BJ (cell line): ENCODE measurements around the gene CACNB1. TPM values are rescaled to one million over a fixed set of nuclear protein-coding genes. Genes with fewer than 3 reads are reported as not detected.

ENCODE experiments used
- CTCF ChIA-PET: fragments of 350-600 bp; formaldehyde crosslinking; extraction: SDS; loops from one replicate; lab custom pipeline; 2021; ENCODE audit warnings: antibody characterized with exemption, inconsistent platforms; lab: Yijun Ruan, JAX
- POLR2A ChIA-PET: fragments of 300-600 bp; sonication (Branson Sonifier 250); formaldehyde crosslinking; extraction: SDS; loops from one replicate; lab custom pipeline; 2021; ENCODE audit warnings: antibody characterized with exemption; lab: Charles Lee
- DNase-seq: peaks from one replicate; pipeline ENCODE4 v3.0.0-alpha.2; 2011; ENCODE audit warnings: low read depth
- H3K27me3 ChIP-seq: 2 replicates; pipeline ENCODE4 v1.6.0; 2011; ENCODE audit warnings: low read length; ENCODE audit not compliant: control insufficient read depth, insufficient read depth
- H3K36me3 ChIP-seq: 2 replicates; pipeline ENCODE4 v1.5.1; 2011; ENCODE audit warnings: low read length; ENCODE audit not compliant: control insufficient read depth, insufficient read depth
- H3K4me3 ChIP-seq: 2 replicates; pipeline ENCODE4 v1.5.1; 2011; ENCODE audit warnings: low read depth, mild to moderate bottlenecking, control low read depth, low read length
- polyA plus RNA-seq: library from polyadenylated mRNA; depleted of rRNA; stranded (reverse); fragments of >200 nt; gene quantifications from 2 replicates; pipeline ENCODE4 v1.2.3, GENCODE V29; 2011
- TF ChIP-seq, protein P1 (sequence below): IDR thresholded peaks from 2 replicates; pipeline ENCODE4 v1.5.1; 2011; ENCODE audit warnings: low read depth, mild to moderate bottlenecking, control low read depth, inconsistent platforms, low read length, moderate library complexity; ENCODE audit not compliant: insufficient read depth

CACNB1 gene
- polyA plus RNA-seq, 1 experiment = 8.5 TPM

- ChIA-PET POLR2A (interaction anchor here (0.8 kb wide), 1 partner anchor 15 kb away, joined by 3 read pairs; no protein-coding TSS in a partner anchor), CTCF (interaction anchor here (1.0 to 19.8 kb wide), 10 partner anchors 7 to 172 kb away, joined by 3 to 438 read pairs (median 11); partner anchors contain the start of genes ARL5C and STAC2)
- DNase-seq = no peak
Measured at GRCh38 chr17:39237586-39237985, 40.1 kb upstream of the CACNB1 start.

GRCh38 chr17:39236981-39237441 lies 39.5 kb upstream of the CACNB1 start:
- CTCF ChIA-PET = interaction anchor here (2.0 to 19.8 kb wide), 7 partner anchors 8 to 84 kb away, joined by 7 to 438 read pairs (median 15); partner anchors contain the start of genes ARL5C and STAC2
- DNase-seq = no peak
- peaks cover 2% of the 10 kb centered on the region; the same call in 1 of the 2 replicates for H3K27me3 ChIP-seq
- POLR2A ChIA-PET = no interaction called here
- H3K4me3 ChIP-seq = no peak overlapping the region
- TF ChIP-seq, protein P1, sequence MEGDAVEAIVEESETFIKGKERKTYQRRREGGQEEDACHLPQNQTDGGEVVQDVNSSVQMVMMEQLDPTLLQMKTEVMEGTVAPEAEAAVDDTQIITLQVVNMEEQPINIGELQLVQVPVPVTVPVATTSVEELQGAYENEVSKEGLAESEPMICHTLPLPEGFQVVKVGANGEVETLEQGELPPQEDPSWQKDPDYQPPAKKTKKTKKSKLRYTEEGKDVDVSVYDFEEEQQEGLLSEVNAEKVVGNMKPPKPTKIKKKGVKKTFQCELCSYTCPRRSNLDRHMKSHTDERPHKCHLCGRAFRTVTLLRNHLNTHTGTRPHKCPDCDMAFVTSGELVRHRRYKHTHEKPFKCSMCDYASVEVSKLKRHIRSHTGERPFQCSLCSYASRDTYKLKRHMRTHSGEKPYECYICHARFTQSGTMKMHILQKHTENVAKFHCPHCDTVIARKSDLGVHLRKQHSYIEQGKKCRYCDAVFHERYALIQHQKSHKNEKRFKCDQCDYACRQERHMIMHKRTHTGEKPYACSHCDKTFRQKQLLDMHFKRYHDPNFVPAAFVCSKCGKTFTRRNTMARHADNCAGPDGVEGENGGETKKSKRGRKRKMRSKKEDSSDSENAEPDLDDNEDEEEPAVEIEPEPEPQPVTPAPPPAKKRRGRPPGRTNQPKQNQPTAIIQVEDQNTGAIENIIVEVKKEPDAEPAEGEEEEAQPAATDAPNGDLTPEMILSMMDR = no peak
- H3K36me3 ChIP-seq = no peaks in the 10 kb centered on the region

More at GRCh38 chr17:39237586-39237985, 40.1 kb upstream of the CACNB1 start:
- TF ChIP-seq, protein P1 = no peak
- Histone ChIP-seq H3K36me3 (no peaks in the 10 kb centered on the region), H3K27me3 (peaks cover 2% of the 10 kb centered on the region; the same call in 1 of the 2 replicates), H3K4me3 (no peak overlapping the region)

- CTCF ChIA-PET = interaction anchor here (0.6 to 19.8 kb wide), 11 partner anchors 8 to 337 kb away, joined by 3 to 438 read pairs (median 5); partner anchors contain the start of genes ARL5C and STAC2
- no peaks in the 10 kb centered on the region for H3K36me3 ChIP-seq
- H3K4me3 ChIP-seq = no peak overlapping the region
- no peak for DNase-seq
- POLR2A ChIA-PET = no interaction called here
- TF ChIP-seq, protein P1 = no peak
- H3K27me3 ChIP-seq = peaks cover 2% of the 10 kb centered on the region; the same call in 1 of the 2 replicates
Measured at GRCh38 chr17:39236450-39236927, 39.0 kb upstream of the CACNB1 start.

- H3K4me3 ChIP-seq = no peak overlapping the region
- DNase-seq = no peak
- TF ChIP-seq, protein P1 = peak; percentile 71
- H3K27me3 ChIP-seq = peaks cover 2% of the 10 kb centered on the region; the same call in 1 of the 2 replicates
- CTCF ChIA-PET = interaction anchor here (0.6 to 19.8 kb wide), 12 partner anchors 9 to 338 kb away, joined by 3 to 438 read pairs (median 5); partner anchors contain the start of genes ARL5C and STAC2
- POLR2A ChIA-PET = no interaction called here
- no peaks in the 10 kb centered on the region for H3K36me3 ChIP-seq
Measured at GRCh38 chr17:39235555-39236449, 38.3 kb upstream of the CACNB1 start.
